ENCODE data around the gene ARPC5. TPM values are rescaled to one million over a fixed set of nuclear protein-coding genes. Genes with fewer than 3 reads are reported as not detected.
A peak's percentile ranks its signal among the peaks of the same experiment; 100 is the strongest.

ARPC5 gene
- total and polyA plus RNA-seq, 7 donors: 11.6 to 31.8 (median 13.9) TPM

GRCh38 chr1:183612407-183612806 lies 23.2 kb downstream of the ARPC5 start:
- ATAC-seq: no peak
- 79 to 87% (median 82%) methylated on average over 3 of the region's 3 CpGs for WGBS, 3 donors
- TF ChIP-seq CTCF (IDR thresholded peaks at IDR 0.05): no peak
- DNase-seq: no peak
- intact Hi-C loops (cut with DNase I): no loop called here
- Histone ChIP-seq H3K4me3 (no peak overlapping the region), H3K4me1 (no peaks in the 10 kb centered on the region), H3K27ac (no peak overlapping the region), H3K27me3 (ENCODE audit: insufficient read depth in 3 of 3, low read length in 2 of 3) (no peaks in the 10 kb centered on the region), H3K9me3 (no peaks in the 10 kb centered on the region), H3K36me3 (ENCODE audit: insufficient read depth in 1 of 2, low read depth in 1 of 2) (no peaks in the 10 kb centered on the region)

GRCh38 chr1:183611021-183611420 lies 24.6 kb downstream of the ARPC5 start:
- no peak for TF ChIP-seq CTCF (IDR thresholded peaks at IDR 0.05)
- Histone ChIP-seq H3K36me3 (ENCODE audit: insufficient read depth in 1 of 2, low read depth in 1 of 2) (no peaks in the 10 kb centered on the region), H3K9me3 (no peaks in the 10 kb centered on the region), H3K4me1 (no peaks in the 10 kb centered on the region), H3K27me3 (ENCODE audit: insufficient read depth in 3 of 3, low read length in 2 of 3) (no peaks in the 10 kb centered on the region), H3K27ac (no peak overlapping the region), H3K4me3 (no peak overlapping the region)
- ATAC-seq (no peak), DNase-seq (no peak)
- 36 to 42% (median 39%) methylated on average over 2 of the region's 2 CpGs for WGBS, 3 donors
- intact Hi-C loops (cut with DNase I): no loop called here

GRCh38 chr1:183609759-183610452 lies 25.7 kb downstream of the ARPC5 start:
- intact Hi-C loops (cut with DNase I): no loop called here
- no peak overlapping the region for H3K4me3 ChIP-seq
- no peaks in the 10 kb centered on the region for H3K27me3 ChIP-seq (ENCODE audit: insufficient read depth in 3 of 3, low read length in 2 of 3)
- H3K4me1 ChIP-seq: no peaks in the 10 kb centered on the region
- H3K27ac ChIP-seq: peak overlapping the region; percentile 12
- 16 to 21% (median 19%) methylated on average over 3 of the region's 3 CpGs for WGBS, 3 donors
- no peaks in the 10 kb centered on the region for H3K36me3 ChIP-seq (ENCODE audit: insufficient read depth in 1 of 2, low read depth in 1 of 2)
- TF ChIP-seq CTCF (IDR thresholded peaks at IDR 0.05): no peak
- no peaks in the 10 kb centered on the region for H3K9me3 ChIP-seq
- no peak for DNase-seq
- no peak for ATAC-seq

GRCh38 chr1:183609313-183609712 lies 26.3 kb downstream of the ARPC5 start:
- Histone ChIP-seq H3K27me3 (ENCODE audit: insufficient read depth in 3 of 3, low read length in 2 of 3) (no peaks in the 10 kb centered on the region), H3K4me3 (no peak overlapping the region), H3K9me3 (no peaks in the 10 kb centered on the region), H3K27ac (peak overlapping the region; percentile 12), H3K36me3 (ENCODE audit: insufficient read depth in 1 of 2, low read depth in 1 of 2) (no peaks in the 10 kb centered on the region), H3K4me1 (no peaks in the 10 kb centered on the region)
- intact Hi-C loops (cut with DNase I): no loop called here
- ATAC-seq (peak in 3 of 4 donors; percentile 55 to 68 (median 67)), DNase-seq (peak; percentile 56 to 67)
- WGBS, 3 donors: 28 to 44% (median 32%) methylated on average over 5 of the region's 5 CpGs
- TF ChIP-seq CTCF (IDR thresholded peaks at IDR 0.05): peak; percentile 15
